ENCODE results near the gene KRT77.
A peak's percentile ranks its signal among the peaks of the same experiment; 100 is the strongest.
"Not testable (repeated sequence)": the region's sequence is repeated elsewhere in the genome, so short reads cannot be mapped to it uniquely, and the experiment has no call there.

KRT77 gene

GRCh38 chr12:52703424-52703823 is at the start of gene KRT77:
KRT77 (minus strand) TSS chr12:52703524; CDS start chr12:52703434, 90 bp downstream.
- DNase-seq: no peak

DNA sequence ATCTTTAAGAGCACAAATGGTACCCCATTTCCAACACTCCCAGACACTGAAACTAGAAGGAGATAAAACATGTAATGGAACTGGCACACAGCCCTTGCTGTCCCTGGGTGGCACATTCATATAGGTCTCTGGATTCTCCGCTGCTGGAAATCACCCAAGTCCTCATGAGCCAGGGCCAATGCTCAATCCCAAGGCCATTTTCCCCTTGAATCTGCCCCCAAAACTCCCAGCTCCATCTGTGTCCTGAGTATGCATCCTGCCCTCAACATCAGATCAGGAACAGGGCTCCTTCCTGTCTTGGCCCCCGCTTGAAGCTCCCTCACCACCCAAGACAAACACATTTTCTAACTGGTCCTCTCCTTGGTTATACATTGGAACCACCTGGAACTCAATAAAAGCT is 49.2 kb upstream of the KRT77 start:
- DNase-seq: no peak

GRCh38 chr12:52751795-52752194 is 48.5 kb upstream of the KRT77 start:
- DNase-seq: no peak

DNA sequence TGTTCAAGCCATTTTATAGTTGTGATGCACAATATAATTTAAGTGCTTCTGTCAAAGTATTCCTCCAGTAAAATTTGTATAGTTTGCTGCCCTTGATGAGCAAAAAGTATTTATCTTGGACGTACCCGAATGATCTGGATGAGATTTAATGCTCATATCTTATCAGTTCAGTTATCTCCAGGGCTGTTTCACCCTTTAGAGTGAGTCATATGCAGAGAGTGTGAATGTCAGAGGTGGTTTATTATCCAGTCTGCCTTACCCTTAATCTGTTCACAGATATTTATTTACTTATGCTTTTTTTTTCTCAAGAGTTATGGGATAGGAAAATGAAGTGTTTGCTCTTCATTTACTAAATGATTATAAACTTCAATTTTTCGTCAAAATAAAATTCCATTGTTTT is 47.2 kb upstream of the KRT77 start:
- not testable (repeated sequence) for DNase-seq

DNA sequence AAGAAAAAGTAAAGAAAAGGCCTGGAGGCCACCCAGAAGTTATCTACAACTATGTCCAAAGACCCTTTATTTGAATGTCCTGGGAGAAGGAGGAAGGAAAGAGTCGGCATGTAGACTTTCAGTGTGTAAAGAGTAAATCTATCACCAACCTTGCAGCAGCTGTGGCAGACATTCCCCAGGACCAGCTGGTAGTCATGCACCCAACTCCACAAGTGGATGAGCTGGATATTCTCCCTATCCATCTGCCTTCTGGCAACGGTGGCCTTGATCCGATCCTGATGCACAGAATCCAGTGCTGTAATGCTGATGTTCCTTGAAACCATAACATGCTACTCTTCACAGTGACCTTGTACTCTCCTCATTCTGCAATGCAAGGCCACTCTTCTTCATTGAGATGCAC is 46.5 kb upstream of the KRT77 start:
- DNase-seq: no peak

- no peak for DNase-seq
Observed at GRCh38 chr12:52748578-52748977, 45.3 kb upstream of the KRT77 start.

- no peak for DNase-seq
Observed at GRCh38 chr12:52745554-52745953, 42.2 kb upstream of the KRT77 start.

DNA sequence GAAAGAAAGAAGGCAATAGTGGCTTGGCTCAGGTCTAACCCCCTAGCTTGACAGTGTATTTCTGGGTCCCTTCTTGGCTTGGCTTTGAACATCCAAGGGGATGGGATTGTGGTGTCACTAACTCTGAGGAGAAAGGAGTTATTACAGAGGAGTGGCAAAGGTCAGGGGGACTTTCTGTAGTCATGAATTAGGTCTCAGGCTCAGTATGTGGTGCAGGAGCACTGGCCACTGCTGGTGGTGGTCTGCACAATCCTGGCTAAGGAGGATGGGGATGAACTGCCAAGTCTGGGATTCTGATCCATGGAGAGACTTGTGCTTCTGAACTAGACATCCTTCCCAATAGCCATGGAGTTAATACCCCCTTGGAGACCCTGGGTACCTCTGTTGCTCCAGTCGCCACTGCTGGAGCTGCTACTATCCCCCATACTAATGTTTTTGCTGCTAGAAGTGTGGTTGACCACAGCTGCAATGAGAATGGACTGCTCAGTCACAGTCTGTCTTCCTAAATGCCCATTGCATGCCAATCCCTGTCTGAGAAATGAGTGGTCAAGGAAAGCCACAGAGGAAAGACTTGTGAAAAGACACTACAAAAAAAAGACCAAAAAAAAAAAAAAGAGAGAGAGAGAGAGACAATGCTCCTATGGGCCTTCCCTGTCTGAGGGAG is 41.3 kb upstream of the KRT77 start:
- DNase-seq: no peak

- DNase-seq: no peak
Observed at GRCh38 chr12:52742822-52743457, 39.6 kb upstream of the KRT77 start.

GRCh38 chr12:52742196-52742580 is 38.9 kb upstream of the KRT77 start:
- no peak for DNase-seq

- DNase-seq: peak; percentile 46
Observed at GRCh38 chr12:52741375-52742195, 38.3 kb upstream of the KRT77 start.

DNA sequence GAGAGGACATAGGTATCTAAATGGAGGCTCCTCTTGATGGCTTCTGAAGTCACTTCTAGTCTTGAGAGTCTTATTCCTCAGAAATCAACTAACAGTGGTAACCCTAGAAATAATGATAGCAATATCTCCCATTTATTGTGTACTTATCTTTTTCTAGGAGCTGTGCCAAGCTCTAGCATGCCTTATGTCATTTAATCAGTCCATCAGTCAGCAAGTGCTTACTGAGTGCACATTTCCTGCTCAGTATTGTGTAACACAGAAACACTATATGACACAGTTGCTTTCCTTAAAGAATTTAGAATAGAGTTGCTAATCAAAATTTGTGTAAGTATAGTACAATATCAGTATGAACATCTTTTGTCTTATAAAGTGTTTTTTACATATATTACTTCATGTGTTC is 37.3 kb upstream of the KRT77 start:
- no peak for DNase-seq

GRCh38 chr12:52739963-52740362 is 36.6 kb upstream of the KRT77 start:
- DNase-seq: no peak

- DNase-seq: no peak
Observed at GRCh38 chr12:52735816-52736632, 32.7 kb upstream of the KRT77 start.

- no peak for DNase-seq
Observed at GRCh38 chr12:52735106-52735505, 31.8 kb upstream of the KRT77 start.

- DNase-seq: no peak
Observed at GRCh38 chr12:52730793-52731192, 27.5 kb upstream of the KRT77 start.

DNA sequence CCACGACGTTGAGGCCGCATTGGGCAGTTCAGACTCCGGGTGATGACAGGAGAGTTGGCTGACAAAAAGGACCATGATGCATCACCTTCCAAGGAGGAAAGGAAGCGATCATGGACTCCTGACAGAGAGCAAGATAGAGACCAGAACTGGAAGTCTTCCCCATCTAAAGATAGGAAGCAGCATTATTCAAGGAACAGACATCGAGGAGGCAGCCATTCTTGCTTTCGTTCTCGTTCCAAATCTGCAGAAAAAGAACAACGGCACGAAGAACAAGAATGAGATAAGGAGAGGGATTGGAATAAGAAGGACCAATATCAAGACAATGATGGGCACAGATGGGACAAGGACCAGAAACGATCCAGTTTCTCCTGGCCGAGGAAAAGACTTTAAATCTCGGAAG is 27.1 kb upstream of the KRT77 start:
- DNase-seq: no peak

- DNase-seq: no peak
Observed at GRCh38 chr12:52729147-52729546, 25.8 kb upstream of the KRT77 start.

- DNase-seq: no peak
Observed at GRCh38 chr12:52728374-52728773, 25.1 kb upstream of the KRT77 start.

DNA sequence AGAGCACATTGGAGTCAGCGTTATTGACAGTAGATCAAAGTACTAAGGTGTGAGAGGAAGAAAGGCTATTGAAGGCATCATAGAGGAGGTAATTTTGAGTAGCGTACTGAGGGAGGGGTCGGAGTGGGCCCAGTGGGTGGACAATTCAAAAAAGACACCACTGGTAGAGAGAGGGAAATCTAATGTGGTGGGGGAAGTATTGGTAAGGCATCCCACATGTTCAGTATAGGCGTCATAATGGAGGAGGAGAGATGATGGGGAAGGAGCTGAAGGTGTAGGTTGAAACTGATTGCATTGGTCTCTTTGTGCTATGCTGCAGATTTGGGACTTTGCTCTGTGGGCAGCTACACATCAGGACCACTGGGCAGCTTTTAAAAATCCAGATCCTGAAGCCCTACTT is 23.7 kb upstream of the KRT77 start:
- no peak for DNase-seq

GRCh38 chr12:52726451-52726850 is 23.1 kb upstream of the KRT77 start:
- no peak for DNase-seq

DNA sequence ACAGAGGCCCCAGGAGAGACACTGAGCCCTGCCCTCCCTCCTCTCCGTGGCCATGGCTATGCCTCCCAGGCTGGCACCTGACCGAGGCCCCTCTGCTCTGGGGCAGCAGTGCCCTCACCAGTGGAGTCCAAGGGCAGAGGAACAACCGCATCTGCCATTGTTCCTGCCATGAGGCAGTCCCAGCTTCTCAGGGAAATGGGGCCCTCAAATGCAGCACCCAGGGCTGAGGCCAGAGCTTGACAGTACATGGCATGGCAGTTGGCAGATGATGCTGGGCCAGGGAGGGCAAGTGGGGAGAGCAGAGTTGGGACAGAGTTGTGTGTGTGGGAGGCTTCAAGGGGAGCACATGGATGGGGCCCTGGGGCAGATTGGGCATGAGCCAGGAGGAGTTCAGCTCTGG is 21.1 kb upstream of the KRT77 start:
- DNase-seq: no peak

- DNase-seq: no peak
Observed at GRCh38 chr12:52722680-52723079, 19.4 kb upstream of the KRT77 start.
